ENCODE results near the gene ADARB2. TPM values are rescaled to one million over a fixed set of nuclear protein-coding genes. Genes with fewer than 3 reads are reported as not detected.

ADARB2 gene
- total RNA-seq, 1 donor from 2014 or later, result 38.7 TPM

GRCh38 chr10:1374511-1375345 lies 362.6 kb downstream of the ADARB2 start:
- H3K36me3 Mint-ChIP-seq (ENCODE audit: unreplicated experiment), result peaks cover 3% of the 10 kb centered on the region
- no peak overlapping the region for H3K4me3 Mint-ChIP-seq (ENCODE audit: unreplicated experiment)
- no peak overlapping the region for H3K27ac Mint-ChIP-seq (ENCODE audit: unreplicated experiment)
- peaks cover 10% of the 10 kb centered on the region for H3K4me1 Mint-ChIP-seq (ENCODE audit: unreplicated experiment)
- H3K9me3 Mint-ChIP-seq (ENCODE audit: unreplicated experiment), result no peaks in the 10 kb centered on the region
- H3K27me3 Mint-ChIP-seq (ENCODE audit: unreplicated experiment), result peaks cover 14% of the 10 kb centered on the region
- peak; percentile 78 for DNase-seq (ENCODE audit: extremely low spot score, unreplicated experiment)
- TF ChIP-seq CTCF (IDR thresholded peaks at IDR 0.05), result no peak

- TF ChIP-seq CTCF (IDR thresholded peaks at IDR 0.05), result no peak
- Mint-ChIP-seq H3K9me3 (ENCODE audit: unreplicated experiment) (no peaks in the 10 kb centered on the region), H3K4me3 (ENCODE audit: unreplicated experiment) (no peak overlapping the region), H3K4me1 (ENCODE audit: unreplicated experiment) (peaks cover 12% of the 10 kb centered on the region), H3K36me3 (ENCODE audit: unreplicated experiment) (peaks cover 3% of the 10 kb centered on the region), H3K27me3 (ENCODE audit: unreplicated experiment) (peaks cover 3% of the 10 kb centered on the region), H3K27ac (ENCODE audit: unreplicated experiment) (no peak overlapping the region)
- DNase-seq (ENCODE audit: extremely low spot score, unreplicated experiment), result peak; percentile 73
These were observed 364.0 kb downstream of the ADARB2 start for GRCh38 chr10:1373287-1373686.

- H3K4me3 Mint-ChIP-seq (ENCODE audit: unreplicated experiment), result no peak overlapping the region
- H3K27me3 Mint-ChIP-seq (ENCODE audit: unreplicated experiment), result no peaks in the 10 kb centered on the region
- no peaks in the 10 kb centered on the region for H3K36me3 Mint-ChIP-seq (ENCODE audit: unreplicated experiment)
- H3K9me3 Mint-ChIP-seq (ENCODE audit: unreplicated experiment), result no peaks in the 10 kb centered on the region
- DNase-seq (ENCODE audit: extremely low spot score, unreplicated experiment), result no peak
- no peak for TF ChIP-seq CTCF (IDR thresholded peaks at IDR 0.05)
- H3K4me1 Mint-ChIP-seq (ENCODE audit: unreplicated experiment), result peaks cover 6% of the 10 kb centered on the region
- no peak overlapping the region for H3K27ac Mint-ChIP-seq (ENCODE audit: unreplicated experiment)
These were observed 365.1 kb downstream of the ADARB2 start for GRCh38 chr10:1372212-1372611.

- Mint-ChIP-seq H3K36me3 (ENCODE audit: unreplicated experiment) (no peaks in the 10 kb centered on the region), H3K27me3 (ENCODE audit: unreplicated experiment) (no peaks in the 10 kb centered on the region), H3K9me3 (ENCODE audit: unreplicated experiment) (no peaks in the 10 kb centered on the region), H3K27ac (ENCODE audit: unreplicated experiment) (no peak overlapping the region), H3K4me1 (ENCODE audit: unreplicated experiment) (peaks cover 9% of the 10 kb centered on the region), H3K4me3 (ENCODE audit: unreplicated experiment) (no peak overlapping the region)
- no peak for TF ChIP-seq CTCF (IDR thresholded peaks at IDR 0.05)
- no peak for DNase-seq (ENCODE audit: extremely low spot score, unreplicated experiment)
These were observed 367.0 kb downstream of the ADARB2 start for GRCh38 chr10:1370298-1370697.

- no peaks in the 10 kb centered on the region for H3K36me3 Mint-ChIP-seq (ENCODE audit: unreplicated experiment)
- H3K4me3 Mint-ChIP-seq (ENCODE audit: unreplicated experiment), result no peak overlapping the region
- peak; percentile 62 for DNase-seq (ENCODE audit: extremely low spot score, unreplicated experiment)
- peaks cover 9% of the 10 kb centered on the region for H3K4me1 Mint-ChIP-seq (ENCODE audit: unreplicated experiment)
- H3K27me3 Mint-ChIP-seq (ENCODE audit: unreplicated experiment), result no peaks in the 10 kb centered on the region
- no peaks in the 10 kb centered on the region for H3K9me3 Mint-ChIP-seq (ENCODE audit: unreplicated experiment)
- no peak overlapping the region for H3K27ac Mint-ChIP-seq (ENCODE audit: unreplicated experiment)
- TF ChIP-seq CTCF (IDR thresholded peaks at IDR 0.05), result no peak
These were observed 367.7 kb downstream of the ADARB2 start for GRCh38 chr10:1369665-1370064.
